ENCODE measurements around the gene HECTD1. TPM values are rescaled to one million over a fixed set of nuclear protein-coding genes. Genes with fewer than 3 reads are reported as not detected.
A peak's percentile ranks its signal among the peaks of the same experiment; 100 is the strongest.

HECTD1 gene
- total RNA-seq (2011; cell fraction: chromatin; rRNA removed; ENCODE audit: low replicate concordance): 177 and 415 TPM in 2 replicates
- total RNA-seq (2011; cell fraction: nucleolus; rRNA removed): 74.5 and 93.7 TPM in 2 replicates
- total RNA-seq (2011; cell fraction: nucleoplasm; rRNA removed): 146 and 178 TPM in 2 replicates
- total RNA-seq (2014; rRNA removed) (78.1 and 78.8 TPM in 2 replicates), total RNA-seq (2014; rRNA removed; fragmentation: Illumina TruSeq; extraction: Trizol) (111 and 118 TPM in 2 replicates), total RNA-seq (2015; rRNA removed; fragmentation: Illumina TruSeq; extraction: Trizol) (101 and 107 TPM in 2 replicates), total RNA-seq (2021) (90.4 and 90.9 TPM in 2 replicates), polyA plus RNA-seq (2011; rRNA removed) (91.9 and 96.3 TPM in 2 replicates), polyA plus RNA-seq (2014; fragmentation: Illumina TruSeq; extraction: Trizol) (56.5 and 62.8 TPM in 2 replicates), polyA plus RNA-seq (2014; fragmentation: Nextera tagmentation; extraction: Ambion mirVana) (10 to 100 TPM; 27.9 to 37.2 TPM), polyA plus RNA-seq (2014; rRNA removed) (47.9 and 48.0 TPM in 2 replicates), polyA minus RNA-seq (2011; rRNA and poly(A)+ RNA removed) (333 and 390 TPM in 2 replicates), Bru-seq, nascent RNA (percentile 79 among the genes with signal in this experiment), BruChase-seq, experiment 1, labeled RNA remaining after a 2-hour chase (percentile 87 among the genes with signal in this experiment), BruChase-seq, experiment 2, labeled RNA remaining after a 6-hour chase (percentile 88 among the genes with signal in this experiment)
- polyA plus RNA-seq (2011; cell fraction: cytosol; rRNA removed): 33.4 and 48.7 TPM in 2 replicates
- polyA plus RNA-seq (2011; cell fraction: nucleus; rRNA removed): 139 and 144 TPM in 2 replicates
- 50.0 and 52.2 TPM in 2 replicates for polyA plus RNA-seq (2012)
- 93.5 and 122 TPM in 2 replicates for polyA minus RNA-seq (2011; cell fraction: cytosol; rRNA and poly(A)+ RNA removed)
- 108 and 146 TPM in 2 replicates for polyA minus RNA-seq (2011; cell fraction: nucleus; rRNA and poly(A)+ RNA removed)
- long read RNA-seq, experiment 1, full-length matches to known transcripts: 2 of 99 reads
- long read RNA-seq, experiment 1, partial matches to known transcripts: 70 of 99 reads
- long read RNA-seq, experiment 1, other reads (novel, unspliced or antisense): 27 of 99 reads
- long read RNA-seq, experiment 2, full-length matches to known transcripts: 1 of 33 reads
- long read RNA-seq, experiment 2, partial matches to known transcripts: 16 of 33 reads
- long read RNA-seq, experiment 2, other reads (novel, unspliced or antisense): 16 of 33 reads
- long read RNA-seq, experiment 3, partial matches to known transcripts: 19 of 20 reads
- long read RNA-seq, experiment 3, other reads (novel, unspliced or antisense): 1 of 20 reads

GRCh38 chr14:31207755-31208545, at the start of gene HECTD1:
Gene HECTD1 (minus strand): TSS chr14:31207793. CDS start chr14:31205936, 1,857 bp downstream.
- DNase-seq (ENCODE audit: extremely low read depth in 1 of 4, low spot score in 3 of 4) (peak; percentile 85 to 90 (median 88)), FAIRE-seq (peak; percentile 81), ATAC-seq (peak; percentile 86)
- Histone ChIP-seq H3K36me3 (ENCODE audit: control insufficient read depth, insufficient read depth, low read length) (peaks cover 23% of the 10 kb centered on the region), H3K4me1 (replicated peaks in 1 of 2; ENCODE audit: control insufficient read depth in 2 of 2, insufficient read depth in 2 of 2, low read length in 2 of 2) (peaks cover 6 to 9% of the 10 kb centered on the region in 2 experiments; a peak in 4 of 5 replicates), H3K4me3 (peak within 1 kb of the TSS; percentile 63), H3K9me3 (replicated peaks; ENCODE audit: control insufficient read depth, insufficient read depth, low read depth, low read length) (no peaks in the 10 kb centered on the region), H3K27me3 (ENCODE audit: control insufficient read depth in 2 of 2, insufficient read depth in 2 of 2, low read length in 2 of 2) (no peaks in the 10 kb centered on the region), H3K9me1 (ENCODE audit: control insufficient read depth, insufficient read depth, low read length) (no peaks in the 10 kb centered on the region), H3K4me2 (ENCODE audit: insufficient read depth, low read length) (peak within 1 kb of the TSS; percentile 96), H4K20me1 (replicated peaks; ENCODE audit: control insufficient read depth, insufficient read depth, low read length) (no peaks in the 10 kb centered on the region; the same call in 1 of the 2 replicates), H3K9ac (ENCODE audit: insufficient read depth in 1 of 2, low read depth in 2 of 2, low read length in 2 of 2) (peak within 1 kb of the TSS; percentile 97 to 98), H3K79me2 (ENCODE audit: control insufficient read depth, insufficient read depth, low read length) (peaks cover 50% of the 10 kb centered on the region), H2AFZ (ENCODE audit: low read depth, low read length) (peak within 1 kb of the TSS; percentile 98), H3K27ac (ENCODE audit: extremely low read depth, low read depth, low read length) (peak within 1 kb of the TSS; percentile 99)
- in situ Hi-C loops (cut with MboI): no loop called here
- POLR2A ChIA-PET: interaction anchor here (0.8 to 2.4 kb wide), 12 partner anchors 9 to 212 kb away, joined by 3 to 13 read pairs (median 4); partner anchors contain the start of gene HEATR5A
- WGBS (ENCODE audit: insufficient coverage, low coverage, missing lambda C conversion rate): 1% methylated on average over 48 of the region's 79 CpGs
- BruUV-seq (replicated peaks): TSS peak; percentile 94
- intact Hi-C loops (cut with micrococcal nuclease): loop anchor here (5.0 kb wide), 2 partner anchors 34 to 149 kb away; no protein-coding TSS in a partner anchor
- CTCF ChIA-PET (ENCODE audit: low intra/inter-chr PET ratio): no interaction called here
- TF ChIP-seq SMARCA4 (IDR thresholded peaks at IDR 0.05): no peak
- TF ChIP-seq TAF9B (IDR thresholded peaks at IDR 0.05; ENCODE audit: partially characterized antibody): peak; percentile 29
- peak; percentile 58 for TF ChIP-seq ETV1 (tag; conservative IDR thresholded peaks at IDR 0.05; ENCODE audit: low read depth)
- TF ChIP-seq TFAM (CRISPR knock-in tag; conservative IDR thresholded peaks at IDR 0.05): no peak
- peak; percentile 64; the same call in 1 of the 2 replicates for TF ChIP-seq NFRKB (IDR thresholded peaks at IDR 0.05; ENCODE audit: low read depth)
- TF ChIP-seq POU5F1 (IDR thresholded peaks at IDR 0.05; ENCODE audit: borderline replicate concordance, low read depth, low read length, partially characterized antibody): no peak
- no peak for TF ChIP-seq CC2D1A (IDR thresholded peaks at IDR 0.05)
- TF ChIP-seq EHMT2 (IDR thresholded peaks at IDR 0.05): no peak
- TF ChIP-seq UBTF (IDR thresholded peaks at IDR 0.05; ENCODE audit: borderline replicate concordance in 1 of 2, low read depth in 2 of 2, low read length in 2 of 2): peak; percentile 56 to 72; a peak in 2 of 4 replicates
- TF ChIP-seq FOXK2 (conservative IDR thresholded peaks at IDR 0.05 in 1 of 2, IDR thresholded peaks at IDR 0.05 in 1 of 2; ENCODE audit: low read depth in 2 of 2): peak in 1 of 2 experiments; percentile 49; a peak in 2 of 4 replicates
- TF ChIP-seq ZNF239 (CRISPR knock-in tag; IDR thresholded peaks at IDR 0.05): no peak
- TF ChIP-seq, protein P1, sequence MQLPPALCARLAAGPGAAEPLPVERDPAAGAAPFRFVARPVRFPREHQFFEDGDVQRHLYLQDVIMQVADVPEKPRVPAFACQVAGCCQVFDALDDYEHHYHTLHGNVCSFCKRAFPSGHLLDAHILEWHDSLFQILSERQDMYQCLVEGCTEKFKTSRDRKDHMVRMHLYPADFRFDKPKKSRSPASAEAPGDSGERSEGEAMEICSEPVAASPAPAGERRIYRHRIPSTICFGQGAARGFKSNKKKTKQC (CRISPR knock-in tag; IDR thresholded peaks at IDR 0.05): peak; percentile 82
- TF ChIP-seq ZFP36 (IDR thresholded peaks at IDR 0.05; ENCODE audit: low read depth, low read length, partially characterized antibody): peak; percentile 5
- no peak for TF ChIP-seq ZNF12 (CRISPR knock-in tag; IDR thresholded peaks at IDR 0.05)

Measured in K562 (cell line).